AG08396 (cell line): ENCODE data around the gene CASKIN2.
A peak's percentile ranks its signal among the peaks of the same experiment; 100 is the strongest.

Experiments
- DNase-seq: peaks from one replicate; pipeline ENCODE4 v3.0.0; 2012; ENCODE audit warnings: low spot score, mixed read lengths

CASKIN2 gene

GRCh38 chr17:75515496-75516254 is at the start of gene CASKIN2:
Gene CASKIN2 (minus strand): TSS chr17:75515537. CDS start chr17:75513804, 1,733 bp downstream.
- DNase-seq = peak; percentile 100

DNA sequence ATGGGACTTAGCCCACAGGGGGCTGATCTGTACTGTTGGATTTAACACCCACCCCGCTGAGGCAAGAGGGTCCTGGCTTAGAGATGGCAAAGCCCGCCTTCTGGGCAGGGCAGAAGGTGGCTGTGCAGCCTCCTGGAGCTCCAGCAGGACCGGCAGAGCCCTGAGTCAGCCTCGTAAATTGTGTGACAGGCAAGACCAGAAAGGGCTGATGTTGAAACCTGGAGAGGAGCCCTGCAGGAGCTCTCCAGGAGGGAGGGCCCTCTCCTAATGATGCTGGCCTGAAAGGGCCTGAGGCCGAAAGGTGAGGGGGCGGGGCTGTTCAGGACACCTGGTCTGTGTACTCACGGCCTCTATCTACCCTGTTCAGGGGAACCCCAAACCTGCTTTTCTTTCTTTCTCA is 49.7 kb upstream of the CASKIN2 start:
- DNase-seq = peak; percentile 55

DNA sequence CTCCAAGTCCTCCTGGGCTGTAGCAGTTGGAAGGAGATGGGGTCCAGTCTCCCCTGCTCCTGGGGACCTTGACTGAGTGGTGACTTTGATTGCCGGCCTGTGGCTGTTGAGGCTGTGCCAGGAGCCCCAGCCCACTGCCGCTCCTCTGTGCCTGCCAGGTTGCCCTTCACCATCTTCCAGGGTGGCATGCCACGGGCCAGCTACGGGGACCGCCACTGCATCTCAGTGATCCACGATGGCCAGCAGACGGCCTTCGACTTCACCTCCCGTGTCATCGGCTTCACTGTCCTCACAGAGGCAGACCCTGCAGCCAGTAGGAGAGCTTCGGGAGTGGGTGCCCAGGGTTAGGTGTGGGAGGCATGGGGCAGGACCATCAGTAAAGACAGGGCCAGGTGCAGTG is 48.9 kb upstream of the CASKIN2 start:
- DNase-seq = no peak

- no peak for DNase-seq
Measured at GRCh38 chr17:75563063-75563758, 47.9 kb upstream of the CASKIN2 start.

DNA sequence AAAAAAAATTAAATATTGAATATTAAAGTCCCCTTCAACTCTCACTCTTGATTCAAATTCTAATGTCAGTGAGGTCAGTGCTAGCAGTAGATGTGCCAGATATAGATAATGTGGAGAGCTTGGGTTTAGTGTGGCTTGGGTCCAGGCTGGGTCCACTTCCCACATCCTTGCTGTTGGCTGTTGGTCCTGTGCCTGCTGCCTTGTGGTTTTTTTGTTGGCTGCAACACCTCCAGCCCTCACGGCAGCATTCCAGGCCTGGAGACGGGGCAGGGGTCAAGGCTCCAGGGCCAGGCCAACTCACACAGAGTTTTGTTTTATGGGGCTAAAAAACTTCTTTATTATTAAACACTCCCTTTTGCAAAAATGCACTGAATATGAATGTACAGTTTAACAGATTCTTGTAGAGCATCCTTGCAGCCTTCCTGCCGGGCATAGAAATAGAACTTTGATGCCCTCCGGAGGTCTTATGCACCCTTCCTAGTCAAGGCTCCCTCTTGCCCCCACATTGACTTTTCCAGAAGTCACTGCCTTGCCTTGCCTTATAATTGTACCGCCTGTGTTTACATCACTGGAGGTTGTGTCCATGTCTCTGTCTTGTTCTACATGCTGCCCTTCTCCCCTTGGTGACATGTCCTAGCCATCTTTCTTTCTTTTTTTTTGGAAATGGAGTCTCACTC is 46.7 kb upstream of the CASKIN2 start:
- DNase-seq = peak; percentile 75

- DNase-seq = no peak
Measured at GRCh38 chr17:75559958-75560533, 44.7 kb upstream of the CASKIN2 start.

GRCh38 chr17:75558666-75559530 is 43.6 kb upstream of the CASKIN2 start:
- DNase-seq = no peak

DNA sequence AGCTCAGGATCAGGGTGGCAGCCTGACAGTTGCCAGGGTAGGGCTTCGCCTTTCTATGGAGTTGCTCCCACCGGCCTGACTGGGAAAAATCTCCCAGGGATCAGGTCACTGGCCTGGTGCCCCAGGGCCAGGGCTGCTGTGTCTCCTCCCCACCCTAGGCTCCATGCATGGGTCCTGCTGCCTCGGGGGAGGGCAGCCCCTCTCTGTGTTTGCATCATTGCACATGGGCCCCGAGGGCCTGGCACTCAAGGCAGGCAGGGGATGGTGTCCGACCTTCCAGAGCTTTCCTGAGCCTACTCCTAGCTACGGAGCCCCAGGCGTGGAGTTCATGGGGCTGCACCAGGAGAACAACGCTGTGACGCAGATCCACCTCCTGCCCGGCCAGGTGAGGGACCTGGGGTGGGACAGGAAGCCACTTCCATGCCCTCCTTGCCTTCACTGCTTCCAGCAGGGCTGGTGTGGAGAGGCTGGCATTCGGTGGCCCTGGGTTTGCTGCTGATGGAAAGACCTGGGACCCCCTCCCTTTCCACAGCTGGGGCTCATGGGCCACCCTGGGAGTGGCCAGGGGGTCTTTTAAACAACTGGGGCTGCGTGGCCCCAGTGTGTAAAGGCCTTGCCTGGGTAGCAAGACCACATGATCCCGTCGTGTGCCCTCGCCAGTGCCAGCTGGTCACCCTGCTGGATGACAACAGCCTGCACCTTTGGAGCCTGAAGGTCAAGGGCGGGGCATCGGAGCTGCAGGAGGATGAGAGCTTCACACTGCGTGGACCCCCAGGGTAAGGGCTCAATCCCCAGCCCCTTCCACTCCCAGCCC is 42.7 kb upstream of the CASKIN2 start:
- no peak for DNase-seq

DNA sequence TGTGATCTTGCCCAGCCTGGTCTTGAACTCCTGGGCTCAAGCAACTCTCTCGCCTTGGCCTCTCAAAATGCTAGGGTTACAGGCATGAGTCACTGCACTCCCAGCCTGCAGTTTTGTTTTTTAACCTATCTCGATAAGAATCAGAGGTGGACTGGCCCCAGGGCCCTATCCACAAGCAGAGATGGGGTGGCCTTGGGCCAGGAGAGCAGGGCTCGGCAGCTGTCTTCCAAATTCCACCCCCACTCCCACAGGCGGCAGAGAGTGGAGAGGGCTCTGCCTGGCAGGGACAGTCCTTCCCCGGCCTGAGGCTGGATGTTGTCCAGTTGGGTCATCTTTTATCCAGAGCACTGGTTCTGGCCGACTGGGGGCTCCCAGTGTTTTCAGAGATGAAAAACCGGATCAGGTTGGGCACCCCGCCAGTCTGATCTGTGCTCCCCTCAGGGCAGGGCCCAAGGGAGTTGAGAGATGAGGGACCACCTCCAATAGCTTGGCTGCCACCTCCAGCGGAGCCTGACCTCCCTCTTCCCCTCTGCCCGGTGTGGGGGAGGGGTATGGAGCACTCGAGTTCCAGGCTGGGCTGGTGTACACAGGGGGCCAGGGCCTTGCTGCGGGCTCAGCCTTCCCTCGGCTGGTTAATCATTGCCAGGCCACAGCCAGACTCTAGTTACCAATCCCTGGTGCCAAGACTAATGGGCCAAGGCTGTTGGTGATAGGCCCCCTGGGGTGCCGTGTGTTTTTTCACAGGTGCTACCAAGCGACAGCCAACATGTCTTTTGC is 41.9 kb upstream of the CASKIN2 start:
- peak; percentile 57 for DNase-seq

GRCh38 chr17:75555679-75556153 is 40.4 kb upstream of the CASKIN2 start:
- DNase-seq = no peak

DNA sequence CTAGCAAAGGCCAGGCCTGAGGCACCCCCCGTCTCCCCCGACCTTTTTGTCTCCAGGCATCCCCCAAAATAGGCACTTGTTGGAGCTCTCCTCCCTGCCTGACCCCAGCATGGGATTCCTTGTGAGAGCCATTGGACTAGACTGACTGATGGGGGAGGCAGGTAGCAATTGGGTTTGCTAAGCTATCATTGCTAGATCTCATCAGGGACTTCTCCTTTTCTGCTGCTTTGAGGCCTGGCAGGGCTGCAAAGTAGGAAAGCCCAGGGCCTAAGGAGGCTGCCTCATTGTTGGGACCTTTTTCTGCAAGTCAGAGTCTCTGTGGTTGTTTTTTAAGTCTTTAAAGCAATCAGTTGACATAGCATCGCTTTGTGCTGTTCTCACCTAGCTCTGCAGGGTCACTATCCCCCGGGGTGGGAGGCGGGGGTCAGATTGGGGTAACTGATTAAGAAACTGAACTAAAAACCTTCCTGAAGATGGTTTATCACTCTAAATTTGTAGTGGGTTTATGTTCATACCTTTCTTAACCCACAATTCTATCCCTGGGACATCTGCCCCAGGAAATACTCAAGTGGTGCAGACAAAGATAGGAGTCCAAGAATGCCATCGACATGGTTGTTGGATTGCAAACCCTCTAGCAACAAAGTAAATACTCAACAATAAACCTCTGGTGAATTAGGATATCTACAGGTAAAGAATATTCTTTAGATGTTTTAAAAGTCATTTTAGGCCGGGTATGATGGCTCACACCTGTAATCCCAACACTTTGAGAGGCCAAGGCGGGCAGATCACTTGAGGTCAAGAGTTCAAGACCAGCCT is 38.2 kb upstream of the CASKIN2 start:
- DNase-seq = no peak

GRCh38 chr17:75552425-75553294 is 37.3 kb upstream of the CASKIN2 start:
- no peak for DNase-seq

GRCh38 chr17:75551266-75551665 is 35.9 kb upstream of the CASKIN2 start:
- no peak for DNase-seq

GRCh38 chr17:75550139-75550465 is 34.8 kb upstream of the CASKIN2 start:
- DNase-seq = no peak

- DNase-seq = no peak
Measured at GRCh38 chr17:75549246-75550138, 34.2 kb upstream of the CASKIN2 start.

- DNase-seq = no peak
Measured at GRCh38 chr17:75548813-75549212, 33.5 kb upstream of the CASKIN2 start.

- no peak for DNase-seq
Measured at GRCh38 chr17:75547091-75547490, 31.8 kb upstream of the CASKIN2 start.
